Suppressor macrophage treated with lipopolysaccharide for 1 hour (primary cell): ENCODE data around the gene KCNK5.

Experiments
- DNase-seq, 3 donors: peaks; one replicate each; pipeline ENCODE4 v3.0.0-alpha.2; 2020 to 2022

The KCNK5 gene

DNA sequence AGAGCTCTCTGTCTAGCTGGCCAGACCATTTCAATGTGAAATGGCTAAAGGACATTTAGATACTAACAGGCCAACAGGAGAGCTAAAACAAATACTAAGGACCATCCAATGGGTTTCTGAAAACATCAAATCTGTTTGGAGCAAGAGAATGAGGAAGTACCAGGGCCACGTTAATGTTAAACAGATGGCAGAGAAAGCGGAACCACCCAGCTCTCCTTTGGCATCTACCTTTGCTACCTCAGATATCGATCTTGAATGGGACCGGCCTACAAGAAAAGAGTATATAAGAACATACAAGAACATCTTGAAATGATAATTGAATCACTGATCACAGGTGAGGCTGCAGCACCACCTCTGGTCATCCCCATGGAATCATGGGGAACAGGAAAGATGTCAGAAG, 31.8 kb downstream of the KCNK5 start:
- DNase-seq, result peak in 1 of 3 donors; percentile 24

DNA sequence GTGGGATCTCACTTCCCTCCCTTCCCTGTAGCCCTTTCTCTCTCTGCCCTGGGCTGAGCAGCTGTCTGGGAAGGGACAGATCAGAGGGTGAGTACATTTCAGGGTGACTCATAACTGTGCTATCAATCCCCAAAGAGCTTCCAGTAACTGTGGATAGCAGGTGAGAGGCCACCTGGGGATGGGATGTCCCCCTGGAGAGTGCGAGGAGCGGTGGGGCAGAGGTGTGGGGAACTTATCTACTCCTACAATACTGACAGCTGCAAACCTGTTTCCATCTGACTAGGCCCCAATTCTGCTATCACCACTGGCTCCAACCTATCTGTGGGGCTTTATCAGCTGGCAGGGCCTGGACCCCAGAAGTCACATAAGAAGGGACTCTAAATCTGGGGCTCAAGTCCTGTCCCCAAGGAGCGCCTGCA, 32.6 kb downstream of the KCNK5 start:
- DNase-seq, result no peak

DNA sequence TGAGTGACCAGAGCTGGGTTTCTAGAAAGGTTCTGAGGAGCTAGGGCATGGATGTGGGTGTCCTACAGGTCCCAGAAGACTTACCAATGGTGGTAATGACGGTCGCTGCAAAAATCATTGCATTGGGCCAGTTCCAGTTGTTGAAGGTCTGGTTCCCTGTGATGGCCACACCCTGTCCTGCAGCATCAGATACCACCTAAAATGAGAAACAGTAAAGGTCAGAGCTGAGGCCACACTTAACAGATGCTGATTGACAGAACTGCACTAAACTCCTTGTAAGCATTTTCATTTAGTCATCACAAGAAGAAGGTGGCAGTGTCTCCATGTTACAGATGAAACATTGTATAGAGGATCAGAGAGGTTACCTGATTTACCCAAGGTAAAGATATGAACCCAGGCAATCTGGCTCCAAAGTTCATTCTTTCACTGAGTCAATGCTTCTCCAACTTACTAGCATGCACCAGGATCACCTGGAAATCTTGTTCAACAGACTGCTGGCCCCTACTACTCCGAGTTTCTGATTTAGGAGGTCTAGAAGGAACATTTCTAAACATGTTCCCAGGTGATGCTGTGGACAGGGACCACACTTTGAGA, 33.4 kb downstream of the KCNK5 start:
- DNase-seq, result no peak

DNA sequence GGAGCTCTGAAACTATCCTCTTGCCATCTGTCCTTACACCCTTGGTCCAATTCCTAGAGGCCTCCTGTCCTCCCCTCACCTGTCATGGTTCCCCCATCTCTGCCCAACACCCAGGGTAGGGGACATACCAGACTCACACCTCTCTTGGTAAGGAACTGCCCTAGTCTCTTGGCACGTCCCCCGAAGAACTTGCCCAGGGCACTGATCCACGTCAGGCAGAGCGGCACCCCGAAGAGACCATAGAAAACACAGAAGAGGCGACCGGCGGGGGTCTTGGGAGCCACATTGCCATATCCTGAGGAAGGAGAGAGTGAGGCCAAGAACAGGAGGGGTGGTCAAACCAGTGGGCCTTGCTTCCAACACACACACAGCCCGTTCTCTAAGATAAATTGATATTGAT, 34.8 kb downstream of the KCNK5 start:
- DNase-seq, result no peak

DNA sequence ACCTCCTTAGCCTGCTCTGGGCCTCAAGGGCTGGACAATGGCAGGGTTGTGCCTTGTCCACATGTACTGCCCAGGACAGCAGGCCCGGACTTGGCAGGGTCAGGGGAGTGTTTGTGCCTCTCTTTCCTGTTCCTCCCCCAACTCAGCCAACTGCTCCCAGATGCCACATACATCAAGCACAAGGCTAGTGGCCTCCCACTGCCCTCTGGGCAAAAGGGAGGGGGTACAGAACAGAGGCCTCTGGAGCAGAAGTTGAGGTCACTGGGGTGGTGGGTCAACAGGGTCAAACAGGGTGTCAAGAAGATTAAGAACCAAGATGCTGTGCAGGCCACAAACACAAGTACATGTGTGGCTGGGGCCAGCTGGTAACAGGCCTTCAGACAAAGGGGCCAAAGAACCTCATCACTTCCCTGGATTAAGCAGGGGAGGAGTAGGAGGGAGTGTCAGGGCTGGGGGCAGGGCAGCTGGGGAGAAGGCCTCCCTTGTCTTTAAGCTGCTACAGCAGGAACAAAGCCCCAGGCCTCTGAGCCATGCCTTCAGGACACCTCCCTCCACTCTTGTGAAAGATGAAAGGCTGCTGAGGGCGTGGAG, 36.0 kb downstream of the KCNK5 start:
- DNase-seq, result no peak

DNA sequence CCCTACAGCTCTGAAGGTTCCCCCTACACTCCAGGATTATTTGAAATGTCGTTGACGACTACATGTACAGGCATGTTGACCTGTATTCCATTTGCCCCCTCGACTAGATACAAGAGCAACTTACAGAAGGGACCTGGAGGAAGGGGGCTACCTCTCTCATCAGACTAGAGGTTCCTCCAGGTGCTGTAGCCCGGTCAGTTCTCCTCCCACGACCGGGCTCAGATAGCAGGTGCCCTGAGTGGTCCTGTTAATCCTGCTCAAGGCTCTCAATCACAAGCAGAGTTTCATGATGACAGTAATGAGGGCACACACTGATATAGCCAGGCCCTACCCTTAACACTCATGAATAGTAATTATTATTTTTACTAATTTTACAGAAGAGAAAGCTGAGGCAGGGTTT, 36.5 kb downstream of the KCNK5 start:
- DNase-seq, result no peak

DNA sequence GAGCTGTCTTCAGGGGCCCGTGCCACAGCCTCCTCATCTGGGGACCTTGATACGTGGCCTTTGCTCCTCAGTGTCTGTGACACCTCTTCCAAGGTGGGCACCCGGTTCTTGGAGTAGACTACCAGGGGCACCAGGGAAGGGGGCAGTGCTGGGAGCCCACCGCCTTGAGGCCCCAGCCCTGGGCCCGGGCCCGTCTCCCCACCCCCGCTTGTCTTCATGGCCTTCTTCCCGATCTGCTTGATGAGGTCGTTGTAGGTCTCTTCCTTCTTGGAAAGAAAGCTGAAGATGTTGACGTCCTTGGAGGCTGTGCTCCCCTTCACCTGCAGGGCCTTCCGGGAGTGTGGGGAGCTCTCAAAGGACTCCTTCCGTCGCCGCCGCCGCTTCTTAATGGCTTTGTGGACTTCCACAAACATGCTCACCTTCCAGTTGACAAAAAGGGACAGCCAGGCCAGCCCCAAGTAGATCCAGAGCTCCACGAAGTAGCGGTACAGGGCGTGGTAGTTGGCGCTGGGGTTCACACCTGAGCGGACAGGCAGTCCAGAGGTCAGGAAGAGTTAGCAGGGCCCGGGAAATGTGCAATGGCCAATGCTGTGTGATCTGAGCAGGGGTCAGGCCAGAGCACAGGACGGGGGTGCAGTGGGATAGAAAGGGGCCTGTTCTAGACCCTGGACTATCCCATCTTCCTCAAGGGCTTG, 37.9 kb downstream of the KCNK5 start:
- DNase-seq, result no peak

DNA sequence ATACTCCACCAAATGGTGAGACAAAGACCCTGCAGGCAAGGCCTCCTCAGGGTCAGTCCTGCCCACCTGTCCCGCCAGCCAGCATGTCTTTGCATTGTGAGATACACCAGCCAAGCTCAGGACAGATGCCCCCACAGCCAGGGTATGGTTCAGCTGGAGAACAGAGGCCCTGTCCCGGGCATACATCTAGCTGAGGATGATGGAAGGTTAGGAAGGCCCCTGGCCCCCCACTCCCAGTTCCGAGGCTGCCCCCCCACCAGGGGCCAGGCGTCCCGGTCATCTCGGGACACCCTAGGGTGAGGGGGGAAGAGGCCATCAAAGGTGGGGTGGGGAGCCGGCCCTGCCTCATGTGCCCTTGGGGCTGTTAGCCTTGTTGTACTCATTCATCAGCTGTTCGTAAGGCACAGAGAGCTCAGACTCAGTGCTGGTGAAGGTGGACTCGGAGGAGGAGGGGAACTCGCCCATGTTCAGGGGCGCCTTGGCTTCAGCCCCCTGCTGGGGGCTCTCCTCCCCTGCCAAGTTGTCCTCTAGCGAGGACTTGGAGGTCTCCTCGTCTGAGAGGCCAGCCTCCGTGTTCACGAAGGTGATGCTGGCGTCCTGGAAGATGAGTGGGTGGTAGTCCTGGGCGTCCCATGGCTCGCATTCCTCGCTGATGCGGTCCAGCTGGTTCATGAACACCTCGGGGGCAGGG, 38.6 kb downstream of the KCNK5 start:
- DNase-seq, result no peak

DNA sequence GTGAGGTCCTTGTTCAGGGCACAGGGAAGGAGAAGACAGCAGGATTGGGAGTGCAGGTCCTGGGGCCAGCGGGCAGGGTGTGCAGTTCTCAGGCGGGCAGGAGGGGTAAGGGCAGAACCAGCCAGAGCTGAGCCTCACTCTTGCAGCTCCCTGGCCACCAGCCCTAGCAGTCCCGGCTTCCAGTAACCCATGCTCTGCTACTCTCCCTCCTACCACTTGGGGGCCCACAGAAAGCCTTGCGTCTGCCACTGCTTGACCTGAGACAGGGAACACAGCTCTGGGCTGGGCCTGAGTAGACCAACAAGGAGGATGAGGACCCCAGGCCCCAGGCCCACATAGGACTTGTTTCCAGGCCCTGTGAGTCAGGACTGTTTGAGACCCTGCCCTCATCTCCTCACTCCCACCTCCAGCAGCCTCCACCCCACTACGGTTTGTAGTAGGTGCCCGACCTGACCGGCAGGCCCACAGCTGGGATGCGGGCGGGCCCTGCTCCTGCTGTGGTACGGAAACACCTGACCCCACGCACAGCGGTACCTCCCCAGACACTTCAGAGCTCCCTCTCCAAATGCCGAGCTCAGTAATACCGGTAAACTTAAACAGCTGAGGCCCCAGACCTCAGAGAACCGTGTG, 39.2 kb downstream of the KCNK5 start:
- peak; percentile 62 to 73 (median 70) for DNase-seq

DNA sequence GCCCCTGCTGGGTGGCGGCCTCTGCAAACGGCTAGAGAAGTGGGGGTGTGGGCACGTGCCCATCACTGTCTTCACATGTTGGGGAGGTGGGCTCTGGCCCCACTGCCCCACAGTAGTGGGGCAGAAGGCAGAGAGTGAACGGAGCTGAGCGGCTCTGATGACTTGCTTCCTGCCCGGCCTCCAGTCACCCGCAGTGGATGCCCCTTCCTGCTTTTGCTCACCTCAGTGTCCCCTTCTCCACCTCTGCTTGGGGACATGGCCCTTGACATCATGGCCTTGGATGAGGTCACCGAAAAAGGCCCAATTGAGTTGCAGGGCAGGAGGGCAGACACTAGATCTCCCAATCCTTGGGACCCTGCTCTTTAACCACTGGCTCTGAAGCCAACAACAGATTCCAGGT, 40.1 kb downstream of the KCNK5 start:
- no peak for DNase-seq

DNA sequence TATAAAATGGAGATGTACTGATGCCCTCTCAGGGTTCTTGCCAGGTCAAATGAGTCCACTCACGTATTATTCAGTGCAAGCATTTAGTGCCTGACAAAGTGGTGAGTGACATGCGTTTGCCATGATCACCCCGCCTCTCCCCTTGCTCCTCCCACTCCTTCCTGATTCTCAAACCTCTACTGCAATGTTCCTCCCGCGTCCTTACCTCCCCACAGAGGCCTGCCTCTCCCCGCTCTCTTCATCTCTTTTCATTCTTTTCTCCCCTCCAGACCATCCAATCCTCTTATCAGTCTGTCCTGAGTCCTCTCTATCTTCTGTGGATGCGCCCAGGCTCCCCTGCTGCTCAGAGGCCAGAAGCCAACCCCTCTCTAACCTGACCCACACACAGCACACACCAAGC, 40.7 kb downstream of the KCNK5 start:
- DNase-seq, result peak; percentile 65 to 70 (median 66)

DNA sequence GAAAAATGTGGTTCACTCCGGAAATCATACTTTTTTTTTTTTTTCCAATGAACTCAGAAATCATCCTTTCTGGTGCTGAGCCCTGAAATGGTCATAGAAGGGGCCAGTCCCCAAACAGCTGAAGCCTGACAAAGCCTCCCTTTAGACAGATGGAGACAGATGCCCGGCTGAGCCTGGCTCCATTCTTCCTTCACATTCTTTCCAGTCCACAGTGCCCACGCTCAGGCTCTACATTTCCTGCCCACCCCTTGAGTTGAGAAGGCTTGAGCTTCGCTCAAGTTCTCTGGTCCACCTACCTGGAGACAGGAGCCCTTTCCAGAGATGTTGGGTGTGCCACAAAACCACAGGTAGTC, 41.2 kb downstream of the KCNK5 start:
- DNase-seq, result no peak

DNA sequence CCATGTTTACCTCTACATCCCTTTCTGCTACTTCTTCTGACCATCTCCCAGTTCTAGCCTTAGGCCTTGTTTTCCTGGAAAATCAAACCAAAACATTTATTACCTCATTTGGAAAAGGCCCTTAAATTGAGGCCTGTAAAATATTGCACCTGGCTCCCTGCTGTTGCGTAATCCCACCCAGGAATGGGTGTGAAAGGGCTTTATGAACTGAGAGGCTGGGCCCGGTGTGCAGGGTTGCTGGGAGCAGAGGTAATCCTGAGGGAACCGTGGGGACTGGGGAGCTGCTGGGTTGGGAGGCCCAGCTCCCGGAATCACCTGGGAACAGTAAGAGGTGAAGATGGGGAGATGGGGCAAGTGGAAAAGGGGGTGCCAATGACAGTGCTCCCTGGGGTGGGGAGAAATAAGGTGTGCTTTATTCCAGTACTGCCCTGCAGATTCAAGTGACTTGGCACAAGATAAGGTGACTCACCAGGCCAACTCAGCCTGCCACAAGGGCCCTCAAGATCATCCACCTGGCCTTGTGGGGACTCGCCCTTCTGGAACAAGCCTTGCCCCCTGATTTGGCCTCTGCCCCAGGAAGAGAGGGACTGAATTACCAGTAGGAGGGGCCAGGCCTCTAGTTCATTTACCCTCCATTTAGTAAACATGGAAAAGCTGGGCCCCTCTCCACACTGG, 44.2 kb downstream of the KCNK5 start:
- no peak for DNase-seq

DNA sequence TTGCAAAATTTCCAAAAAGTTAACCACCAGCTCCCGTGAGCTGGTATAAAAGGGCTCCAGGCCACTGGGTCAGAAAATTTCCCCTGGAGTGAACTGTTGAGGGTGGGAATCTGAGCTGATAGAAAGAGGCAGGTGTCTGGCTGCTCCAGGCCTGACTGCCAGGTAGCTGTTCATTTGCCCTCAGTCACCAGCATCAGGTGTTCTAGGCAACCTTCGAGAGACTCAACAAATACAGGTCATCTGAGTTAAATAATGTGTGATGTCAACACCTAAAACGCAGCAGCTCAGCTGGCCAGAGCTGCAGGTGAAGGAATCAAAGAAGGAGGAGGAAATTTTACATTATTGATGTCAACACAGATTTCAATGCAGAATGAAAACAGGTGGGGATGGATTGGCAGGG, 46.7 kb downstream of the KCNK5 start:
- no peak for DNase-seq

DNA sequence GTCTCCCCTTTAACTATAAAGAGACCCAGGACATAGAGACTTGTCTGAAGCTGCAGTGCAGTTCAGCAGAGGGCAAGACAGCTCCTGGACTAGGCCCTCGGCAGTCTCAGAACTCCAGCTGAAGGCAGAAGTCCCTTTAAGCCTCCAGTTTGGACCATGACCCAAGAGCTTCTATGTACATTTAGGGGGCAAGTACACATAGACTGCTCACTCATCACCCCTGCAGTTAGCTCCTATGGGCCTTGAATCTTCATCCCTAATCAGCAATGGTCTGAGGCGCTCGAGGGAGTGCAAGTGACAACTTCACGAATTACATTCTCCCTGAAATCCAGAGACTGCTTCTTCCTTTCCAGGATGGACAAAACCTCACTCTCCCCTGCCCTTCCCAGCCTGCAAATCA, 47.4 kb downstream of the KCNK5 start:
- no peak for DNase-seq

DNA sequence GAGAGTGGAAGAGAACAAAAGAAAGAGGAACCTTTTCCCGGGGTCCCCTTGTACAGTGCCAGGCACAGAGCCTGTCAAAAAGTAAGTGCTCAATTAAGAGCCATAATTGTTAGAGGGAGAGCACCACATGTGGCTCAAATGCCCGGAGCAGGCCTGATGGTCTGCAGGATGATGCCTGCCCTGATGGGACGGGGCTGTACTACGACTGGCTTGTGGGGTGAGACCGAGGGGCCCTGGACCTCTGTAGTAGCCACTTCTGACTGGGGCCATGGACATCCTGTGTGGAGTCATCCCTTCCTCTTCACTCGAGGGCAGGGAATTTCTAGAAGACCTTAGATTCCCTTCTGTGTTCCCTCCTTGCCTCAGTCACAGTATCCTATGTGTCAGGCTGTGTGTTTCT, 47.9 kb downstream of the KCNK5 start:
- DNase-seq, result no peak

DNA sequence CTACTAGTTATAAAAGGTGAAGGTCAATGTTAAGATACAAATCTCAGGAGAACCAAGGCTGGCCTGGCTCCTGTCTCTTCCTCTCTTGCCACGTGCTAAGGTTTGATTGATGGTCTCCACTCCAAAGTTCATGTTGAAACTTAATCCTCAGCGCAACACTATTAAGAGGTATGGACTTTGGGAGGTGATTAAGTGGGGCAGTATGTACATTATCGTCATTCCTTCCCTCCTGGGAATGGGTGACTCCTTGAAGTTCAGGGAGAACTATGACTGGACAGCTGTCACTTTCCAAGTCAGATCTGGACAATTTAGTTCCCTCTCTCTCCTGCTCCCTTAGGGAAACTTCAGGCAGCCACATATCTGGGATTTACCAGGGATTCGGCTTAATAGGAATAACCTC, 50.5 kb downstream of the KCNK5 start:
- DNase-seq, result no peak

DNA sequence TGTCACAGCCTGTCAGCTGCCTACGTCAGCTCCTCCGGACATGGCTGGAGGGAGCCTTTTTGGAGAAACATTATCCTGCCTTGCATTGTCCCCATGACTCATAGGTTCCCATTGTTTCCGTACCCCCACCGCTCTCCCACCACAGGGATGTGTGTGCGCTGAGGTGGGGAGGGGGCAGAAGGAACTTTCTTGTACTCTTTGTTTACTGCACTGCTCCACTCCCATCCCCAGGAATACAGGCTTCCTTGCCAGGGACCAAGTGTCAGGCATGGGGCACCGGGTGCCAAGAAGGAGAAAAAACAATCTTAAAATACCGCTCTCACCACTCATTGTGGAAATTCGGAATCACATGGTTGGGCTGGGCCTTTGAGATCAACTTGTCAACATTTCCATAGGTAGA, 51.0 kb downstream of the KCNK5 start:
- DNase-seq, result no peak

DNA sequence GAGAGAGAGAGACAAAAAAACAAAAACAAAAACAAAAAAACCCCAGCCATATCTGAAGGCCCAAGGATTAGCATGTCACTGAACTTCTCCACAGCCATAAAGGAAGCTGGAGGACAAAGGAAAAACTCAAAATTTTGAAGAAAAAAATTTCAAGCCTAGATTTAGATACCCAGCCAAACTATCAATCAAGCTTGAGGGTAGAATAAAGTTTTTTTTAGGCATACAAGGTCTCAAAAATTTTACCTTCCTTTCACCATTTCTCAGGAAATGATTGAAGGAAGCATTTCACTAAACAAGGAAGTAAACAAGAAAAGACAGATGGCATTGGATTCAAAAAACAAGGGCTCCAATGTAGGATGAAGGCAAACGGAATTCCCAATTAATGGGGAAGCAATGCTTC, 52.1 kb downstream of the KCNK5 start:
- DNase-seq, result no peak

DNA sequence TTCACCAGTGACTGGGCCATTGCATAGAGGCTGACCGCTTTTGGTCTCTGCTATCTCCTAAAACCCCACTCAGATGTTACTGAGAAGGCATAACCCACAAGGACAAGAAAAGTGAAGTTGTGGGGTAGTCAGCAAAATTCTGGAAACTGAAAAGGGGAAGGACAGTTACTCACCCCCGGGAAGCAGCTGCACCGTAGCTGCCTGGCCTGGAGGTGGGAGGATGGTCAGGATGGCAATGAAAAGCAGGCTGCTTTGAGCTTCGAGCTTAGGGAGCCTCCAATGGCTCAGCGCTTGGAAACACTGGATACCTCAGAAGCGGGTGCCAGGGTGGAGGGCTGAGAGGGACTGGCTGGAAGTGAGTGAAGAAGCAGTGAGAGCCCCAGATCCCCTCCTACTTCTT, 56.0 kb downstream of the KCNK5 start:
- DNase-seq, result peak; percentile 82 to 88 (median 86)

DNA sequence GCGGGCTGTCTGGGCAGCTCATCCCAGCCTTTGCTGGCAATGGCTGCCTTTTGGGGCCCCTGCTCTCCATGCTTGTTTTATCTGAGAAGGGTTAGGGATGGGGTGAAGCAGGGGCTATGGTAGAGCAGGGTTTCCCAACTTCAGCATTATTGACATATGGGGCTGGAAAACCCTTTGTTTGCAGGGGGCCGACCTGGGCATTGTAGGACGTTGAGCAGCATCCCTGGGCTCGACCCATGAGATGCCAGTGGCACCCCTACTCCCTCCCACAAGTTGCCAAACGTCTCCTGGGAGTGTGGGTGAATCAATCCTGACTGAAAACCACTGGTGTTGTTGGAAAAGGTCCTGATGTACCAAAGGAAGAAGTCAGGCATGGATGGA, 56.9 kb downstream of the KCNK5 start:
- DNase-seq, result no peak

DNA sequence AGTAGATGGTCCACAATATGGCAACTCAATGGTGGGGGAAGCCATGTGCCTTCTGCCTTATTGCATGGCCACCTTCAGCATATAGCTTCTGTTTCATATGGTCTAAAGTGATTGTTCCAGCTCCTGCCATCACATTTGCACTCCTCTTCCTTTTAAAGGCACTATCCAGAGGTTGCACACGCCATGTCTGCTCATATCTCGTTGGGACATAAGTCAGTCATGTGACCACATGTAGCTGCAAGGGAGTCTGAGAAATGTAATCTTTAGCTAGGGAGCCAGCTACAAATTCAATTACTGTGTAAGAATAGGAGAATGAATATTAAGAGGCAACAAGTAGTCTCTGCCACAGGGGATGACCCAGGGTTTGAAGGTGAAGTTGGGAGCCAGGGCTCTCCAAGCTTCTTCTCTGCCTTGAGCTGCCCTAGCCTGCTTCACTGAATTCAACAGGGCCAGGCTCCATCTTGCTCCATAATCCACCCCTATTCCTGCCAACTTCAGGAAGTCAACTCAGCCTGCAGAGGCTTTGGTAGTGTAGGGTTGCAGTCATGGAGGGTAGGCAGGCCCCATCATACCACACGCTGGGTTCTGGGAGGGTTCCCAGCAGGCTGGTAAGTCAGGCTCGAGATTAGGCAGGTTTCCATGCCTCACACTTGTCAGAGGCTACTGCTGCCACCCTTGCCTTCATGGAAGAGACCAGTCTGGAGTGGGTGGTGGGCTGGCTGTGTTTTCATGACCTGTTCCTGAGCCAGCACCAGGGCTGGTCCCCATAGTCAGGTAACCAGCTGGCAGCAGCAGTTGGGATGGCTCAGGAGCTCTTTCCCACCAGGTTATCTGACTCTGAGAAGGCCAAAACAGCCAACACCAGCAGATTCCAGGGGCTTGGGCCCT, 57.5 kb downstream of the KCNK5 start:
- DNase-seq, result no peak
